DMS 273 treated with DMSO at 0.1 percent for 48 hours (cell line): ENCODE measurements around the gene IGF2BP1.
"Not testable (repeated sequence)": the region's sequence is repeated elsewhere in the genome, so short reads cannot be mapped to it uniquely, and the experiment has no call there.

Experiments
- DNase-seq: peaks from one replicate; lab custom pipeline; 2025; lab: John Stamatoyannopoulos, UW

IGF2BP1 gene

DNA sequence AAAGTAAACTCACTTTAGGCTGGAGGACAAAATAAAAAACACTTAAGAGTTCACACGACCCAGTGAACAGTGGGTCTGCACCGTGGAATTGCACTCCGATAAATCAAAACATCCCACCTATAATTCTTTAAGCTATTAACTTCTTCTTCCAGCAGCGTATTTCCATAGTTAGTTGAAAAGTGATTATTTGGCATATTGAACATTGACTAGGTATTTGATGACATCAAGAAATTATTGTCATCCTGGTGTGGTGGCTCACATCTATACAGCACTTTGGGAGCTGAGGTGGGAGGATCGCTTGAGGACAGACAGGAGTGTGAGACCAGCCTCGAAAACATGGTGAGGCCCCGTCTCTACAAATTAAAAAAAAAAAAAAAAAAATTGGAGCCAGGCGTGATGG, 23.4 kb downstream of the IGF2BP1 start:
- DNase-seq: no peak

DNA sequence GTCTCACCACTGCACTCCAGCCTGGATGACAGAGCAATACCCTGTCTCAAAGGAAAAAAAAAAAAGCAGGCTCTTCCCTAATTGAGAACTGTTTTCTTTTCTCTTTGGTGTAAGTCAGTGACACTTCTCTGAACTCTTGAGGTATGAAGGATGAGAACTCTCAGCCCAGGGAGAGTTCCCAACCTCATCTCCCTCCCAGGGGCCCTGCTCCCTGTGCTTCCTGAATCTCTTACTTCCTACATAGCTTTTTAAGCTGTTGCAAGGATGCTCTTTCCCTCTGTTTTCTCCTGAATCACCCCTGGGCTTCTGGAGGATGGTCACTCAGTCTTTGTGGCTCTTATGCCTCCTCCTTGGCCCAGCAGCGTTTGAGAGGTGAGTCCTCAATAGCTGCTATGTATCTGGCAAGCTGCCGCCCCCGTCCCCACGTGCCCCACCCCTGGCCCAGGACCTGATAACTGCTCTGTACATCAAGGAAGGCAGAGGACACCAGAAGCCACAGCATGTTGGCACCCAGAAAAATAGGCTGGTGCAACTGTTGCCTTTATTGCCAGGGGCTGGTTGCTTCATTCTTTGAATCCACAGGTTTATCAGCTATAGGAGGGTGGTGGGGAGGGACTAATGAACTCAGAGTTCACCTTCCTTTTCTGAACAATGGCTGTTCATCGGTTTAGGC, 24.0 kb downstream of the IGF2BP1 start:
- DNase-seq: no peak

DNA sequence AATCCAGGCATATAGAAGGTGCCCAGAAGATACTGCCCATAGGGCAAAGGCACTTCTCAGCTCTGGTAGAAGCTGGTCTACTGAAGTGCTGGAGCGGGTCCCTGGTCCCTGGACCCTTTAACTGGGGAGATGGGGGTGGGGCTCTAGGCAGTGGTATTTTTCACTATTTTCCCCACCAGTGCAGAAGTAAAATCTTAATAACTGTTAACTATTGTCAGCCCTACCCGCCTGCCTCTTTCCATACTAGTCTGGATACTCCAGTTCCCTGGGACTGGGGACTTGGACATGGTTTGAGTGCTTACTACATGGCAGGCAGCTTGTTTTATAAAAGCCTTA, 24.6 kb downstream of the IGF2BP1 start:
- DNase-seq: no peak

DNA sequence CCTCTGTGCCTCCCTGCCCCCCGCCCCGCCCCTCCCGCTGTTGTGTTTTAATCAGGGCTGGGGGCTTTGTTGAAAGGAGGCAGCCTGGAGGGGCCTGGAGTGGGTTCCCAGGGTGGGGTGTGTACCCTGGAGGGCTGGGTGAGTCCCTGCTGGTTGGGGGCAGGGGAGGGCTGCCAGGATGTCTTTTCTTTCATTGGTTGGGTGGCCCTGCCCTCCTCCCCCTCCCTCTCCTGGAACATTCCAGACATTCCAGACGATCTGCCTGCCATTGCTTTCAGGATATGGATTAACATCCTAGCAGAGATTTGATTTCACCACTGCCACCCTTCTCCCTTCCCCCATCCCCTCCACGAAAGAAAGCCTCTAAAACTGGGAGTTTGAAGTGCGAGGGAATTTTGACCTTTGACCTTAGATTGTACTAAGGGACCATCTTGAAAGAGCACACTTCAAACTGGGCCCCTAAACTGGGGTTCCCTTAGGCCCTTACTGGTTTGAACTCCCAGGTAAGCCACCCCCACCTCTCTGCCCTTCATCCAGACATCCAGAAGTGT, 25.3 kb downstream of the IGF2BP1 start:
- no peak for DNase-seq

DNA sequence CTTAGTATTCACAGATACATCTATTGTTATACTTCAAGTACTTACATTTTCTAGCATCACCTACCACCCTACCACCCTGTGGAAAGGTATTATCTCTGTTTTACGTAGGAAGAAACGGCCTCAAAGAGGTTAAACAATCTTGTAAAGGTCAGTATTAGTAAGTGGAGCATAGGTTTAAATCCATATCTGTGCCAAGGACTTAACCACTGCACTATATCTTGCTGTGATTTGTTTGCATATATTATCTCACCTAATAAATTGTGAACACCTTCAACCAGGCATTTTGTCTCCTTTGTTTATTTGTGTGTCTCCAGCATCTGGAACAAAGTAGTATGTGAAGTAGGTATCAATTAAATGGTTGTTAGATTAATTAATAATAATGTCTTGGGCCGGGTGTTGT, 27.3 kb downstream of the IGF2BP1 start:
- DNase-seq: no peak

DNA sequence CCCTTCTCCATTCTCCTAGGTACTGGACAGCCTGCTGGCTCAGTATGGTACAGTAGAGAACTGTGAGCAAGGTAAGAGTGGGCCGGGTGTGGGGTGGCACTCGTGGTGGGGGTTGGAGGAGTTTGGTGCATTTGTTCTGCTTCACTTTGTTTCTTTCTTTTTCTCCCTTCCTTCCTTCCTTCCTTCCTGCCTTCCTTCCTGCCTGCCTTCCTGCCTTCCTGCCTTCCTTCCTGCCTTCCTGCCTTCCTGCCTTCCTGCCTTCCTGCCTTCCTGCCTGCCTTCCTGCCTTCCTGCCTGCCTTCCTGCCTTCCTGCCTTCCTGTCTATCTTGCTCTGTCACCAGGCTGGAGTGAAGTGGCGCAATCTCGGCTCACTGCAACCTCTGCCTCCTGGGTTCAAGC, 29.3 kb downstream of the IGF2BP1 start:
- not testable (repeated sequence) for DNase-seq

DNA sequence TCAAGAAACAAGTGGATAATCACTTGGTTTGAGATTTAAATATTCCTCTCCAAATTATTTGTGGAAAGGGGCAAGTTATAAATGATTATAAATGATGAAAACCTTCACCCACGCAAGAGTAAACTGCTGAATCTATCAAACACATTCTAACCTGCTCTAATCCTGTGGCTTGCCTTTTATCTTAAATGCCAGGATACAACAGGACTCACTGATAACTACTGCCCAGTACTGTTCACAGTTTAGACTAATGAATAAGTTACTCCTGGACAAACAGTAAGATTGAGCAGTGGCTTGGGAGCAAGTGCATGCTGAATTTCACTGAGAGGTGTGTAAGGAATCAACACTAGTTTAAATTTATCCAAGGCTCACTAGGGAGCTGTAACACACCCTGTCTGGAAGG, 31.1 kb downstream of the IGF2BP1 start:
- no peak for DNase-seq

DNA sequence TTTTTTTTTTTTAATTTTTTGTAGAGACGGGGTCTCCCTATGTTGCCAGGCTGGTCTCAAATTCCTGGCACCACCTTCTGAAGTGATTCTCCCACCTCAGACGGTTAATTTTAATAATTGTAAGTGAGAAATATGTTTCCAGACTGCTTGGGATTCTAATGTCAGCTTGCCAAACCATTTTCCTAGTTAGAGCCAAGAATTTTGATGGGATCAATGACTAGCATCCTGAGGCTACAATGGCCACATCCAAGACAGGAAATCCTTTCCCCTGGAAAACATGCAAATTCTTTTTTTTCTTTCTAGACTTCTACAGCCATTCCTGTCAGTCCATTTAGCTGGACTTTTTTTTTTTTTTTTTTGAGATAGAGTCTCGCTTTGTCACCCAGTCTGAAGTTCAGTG, 32.6 kb downstream of the IGF2BP1 start:
- DNase-seq: no peak

DNA sequence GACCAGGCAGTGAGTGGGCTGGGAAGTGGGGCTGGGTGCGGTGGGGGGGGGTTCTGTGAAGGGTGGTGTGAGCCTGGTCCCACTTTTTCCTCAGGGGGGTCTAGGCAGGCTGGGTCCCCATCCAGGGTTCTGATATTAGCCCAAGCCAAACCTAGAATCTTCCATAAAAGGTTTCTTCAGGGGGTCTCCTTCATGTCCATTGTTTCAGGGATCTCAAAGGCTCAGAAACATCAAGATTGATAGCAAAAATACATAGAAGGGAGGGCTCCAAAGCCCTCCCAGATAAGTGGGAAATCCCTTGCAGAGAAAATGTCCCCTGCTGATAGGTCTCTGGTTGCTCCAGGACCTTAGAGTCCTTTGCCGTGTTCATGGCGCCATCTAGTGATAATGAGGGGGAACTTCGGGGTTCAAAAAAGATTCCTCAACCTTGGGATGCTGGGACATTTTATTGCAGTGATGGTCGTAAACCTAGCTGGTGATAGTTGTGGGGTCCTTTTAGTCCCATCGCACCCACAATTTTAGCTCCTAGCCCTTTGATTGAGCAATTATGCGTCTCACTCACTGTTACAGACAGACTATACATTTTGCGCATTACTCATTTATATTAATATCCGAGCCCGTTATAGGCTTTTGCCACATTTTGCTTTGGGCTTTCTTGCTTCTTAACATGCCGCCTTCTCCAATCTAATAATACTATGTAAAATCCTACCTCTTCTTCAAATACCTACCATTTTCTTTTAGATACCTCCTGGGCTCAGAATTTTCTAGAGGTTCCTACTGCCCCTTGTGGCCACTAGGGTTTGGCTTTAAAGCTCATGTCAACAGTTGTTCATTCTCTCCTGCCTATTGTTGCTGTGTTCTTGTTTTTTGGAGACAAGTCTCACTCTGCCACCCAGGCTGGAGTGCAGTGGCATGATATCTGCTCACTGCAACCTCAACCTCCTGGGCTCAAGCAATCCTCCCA, 35.1 kb downstream of the IGF2BP1 start:
- DNase-seq: peak; percentile 49

DNA sequence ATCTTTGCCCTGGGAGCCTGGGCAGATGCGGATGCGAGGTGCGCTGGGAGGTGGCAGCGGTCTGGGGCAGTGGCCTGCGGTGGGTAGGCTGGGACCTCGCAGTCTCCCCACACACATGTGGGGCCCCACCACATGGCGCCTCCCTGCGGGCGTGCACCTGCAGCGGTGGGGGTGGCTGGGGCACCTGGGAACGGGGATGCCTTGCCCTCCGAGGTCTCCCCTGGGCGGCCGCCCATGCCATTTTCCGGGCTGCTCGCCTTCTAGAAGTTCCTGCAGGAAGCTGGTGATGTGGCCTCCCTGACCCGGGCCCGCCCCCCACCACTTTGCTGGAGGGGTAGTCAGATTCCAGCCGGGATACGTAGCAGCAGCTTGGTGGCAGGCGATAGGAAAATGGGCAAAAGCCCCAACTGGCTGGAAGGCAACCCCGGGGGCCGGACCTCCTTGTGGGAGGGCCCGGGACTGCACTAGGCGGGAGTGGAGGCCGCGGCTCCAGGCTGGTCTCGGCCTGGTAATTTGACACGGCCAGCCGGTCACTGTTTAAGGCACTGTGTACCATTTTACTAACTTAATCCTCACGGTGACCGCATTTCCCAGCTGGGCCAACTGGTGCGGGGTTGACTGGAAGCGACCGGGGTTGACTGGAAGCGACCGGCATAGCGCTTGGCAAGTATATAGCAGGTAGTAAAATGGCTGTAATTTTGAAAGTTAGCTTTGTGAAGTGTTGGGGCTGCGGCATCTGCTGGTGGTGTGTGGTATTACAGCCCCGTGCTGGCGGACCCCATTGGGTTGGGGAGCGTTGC, 38.5 kb downstream of the IGF2BP1 start:
- DNase-seq: peak; percentile 44

DNA sequence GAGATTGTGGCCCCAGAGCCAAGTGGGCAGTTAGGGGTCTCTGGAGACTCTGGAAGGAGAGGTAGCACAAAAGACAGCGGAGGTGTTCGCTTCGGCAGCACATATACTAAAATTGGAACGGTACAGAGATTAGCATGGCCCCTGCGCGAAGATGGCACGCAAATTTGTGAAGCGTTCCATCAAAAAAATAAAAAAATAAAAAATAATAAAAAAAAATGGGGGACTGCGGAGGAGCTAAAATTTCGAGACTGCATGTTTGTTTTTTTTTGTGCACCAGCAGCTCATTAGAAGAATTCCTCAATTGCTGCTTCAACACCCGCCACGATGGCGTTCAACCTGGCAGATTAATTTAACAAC, 39.1 kb downstream of the IGF2BP1 start:
- no peak for DNase-seq

DNA sequence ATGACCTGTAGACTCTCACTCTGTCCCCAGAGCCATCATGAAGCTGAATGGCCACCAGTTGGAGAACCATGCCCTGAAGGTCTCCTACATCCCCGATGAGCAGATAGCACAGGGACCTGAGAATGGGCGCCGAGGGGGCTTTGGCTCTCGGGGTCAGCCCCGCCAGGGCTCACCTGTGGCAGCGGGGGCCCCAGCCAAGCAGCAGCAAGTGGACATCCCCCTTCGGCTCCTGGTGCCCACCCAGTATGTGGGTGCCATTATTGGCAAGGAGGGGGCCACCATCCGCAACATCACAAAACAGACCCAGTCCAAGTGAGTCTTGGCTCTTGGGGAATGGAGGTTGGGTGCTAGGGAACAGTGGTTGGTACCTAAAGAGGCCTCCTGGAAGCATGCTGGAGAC, 41.0 kb downstream of the IGF2BP1 start:
- DNase-seq: no peak

DNA sequence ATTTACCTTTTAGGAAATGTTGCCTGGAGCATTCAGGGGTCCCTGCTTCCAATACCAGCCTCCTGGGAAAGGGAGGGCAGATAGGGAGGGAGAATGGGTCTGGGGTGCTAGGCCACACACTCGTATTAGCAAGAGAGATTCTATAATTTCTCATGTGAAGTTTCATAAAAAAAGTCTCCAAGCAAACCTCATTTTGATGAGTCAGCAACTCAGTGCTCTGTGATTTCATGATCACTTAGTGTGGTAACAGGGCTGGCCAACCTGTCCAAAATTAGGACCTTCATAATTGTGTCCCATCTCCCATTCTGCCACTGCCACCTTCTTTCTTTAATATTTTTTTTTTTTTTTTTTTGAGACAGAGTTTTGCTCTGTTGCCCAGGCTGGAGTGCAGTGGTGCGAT, 41.4 kb downstream of the IGF2BP1 start:
- DNase-seq: no peak

DNA sequence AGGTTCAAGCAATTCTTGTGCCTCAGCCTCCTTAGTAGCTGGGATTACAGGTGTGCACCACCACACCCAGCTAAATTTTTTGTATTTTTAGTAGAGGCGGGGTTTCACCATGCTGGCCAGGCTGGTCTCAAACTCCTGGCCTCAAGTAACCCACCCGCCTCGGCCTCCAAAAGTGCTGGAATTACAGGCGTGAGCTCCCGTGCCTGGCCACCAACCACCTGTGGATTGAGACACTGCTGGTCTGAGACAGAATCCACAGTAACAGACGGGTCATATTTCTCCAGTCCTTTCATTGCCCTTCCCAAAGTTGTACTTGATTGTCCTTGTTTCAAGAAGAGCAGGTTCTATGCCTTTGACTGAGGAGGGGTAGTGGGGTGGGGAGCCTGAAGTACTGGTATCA, 42.3 kb downstream of the IGF2BP1 start:
- DNase-seq: not testable (repeated sequence)

DNA sequence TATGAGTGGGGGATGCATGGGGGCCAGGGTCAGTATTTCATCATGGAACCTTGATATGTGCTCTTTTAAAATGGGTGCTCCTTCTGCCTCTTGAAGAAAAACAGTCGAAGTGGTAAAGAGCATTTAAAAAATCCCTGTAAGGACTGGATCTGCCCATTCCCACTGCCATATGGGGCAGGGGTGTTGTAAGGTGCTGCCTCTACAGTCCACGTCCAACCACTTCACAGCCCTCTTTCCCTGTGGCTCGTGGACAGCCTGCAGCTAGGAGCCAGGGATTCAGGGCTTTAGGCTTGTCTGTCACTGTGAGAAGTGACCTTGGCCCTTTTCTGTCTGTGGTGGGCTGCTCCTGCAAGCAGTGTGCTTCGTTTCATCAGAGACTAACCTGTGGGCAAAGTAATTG, 44.3 kb downstream of the IGF2BP1 start:
- no peak for DNase-seq

DNA sequence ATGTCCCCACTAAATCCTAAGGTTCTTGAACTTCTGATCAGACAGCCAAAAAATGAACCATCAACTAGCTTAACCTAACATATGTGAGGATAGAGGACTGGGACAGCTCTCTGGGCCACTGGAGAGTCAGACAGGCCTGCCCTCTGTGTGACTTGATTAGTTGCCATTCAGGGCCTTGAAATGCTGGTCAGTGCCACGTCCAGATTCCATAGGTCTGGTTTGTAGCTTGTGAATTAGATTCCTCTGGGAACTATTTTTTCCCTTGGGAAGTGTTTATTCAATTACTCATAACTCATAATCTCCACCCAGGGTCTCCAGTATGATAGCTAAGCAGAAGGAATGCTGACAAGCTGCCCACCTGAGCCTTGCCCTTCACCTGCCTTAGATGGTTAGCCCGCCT, 48.2 kb downstream of the IGF2BP1 start:
- DNase-seq: no peak

DNA sequence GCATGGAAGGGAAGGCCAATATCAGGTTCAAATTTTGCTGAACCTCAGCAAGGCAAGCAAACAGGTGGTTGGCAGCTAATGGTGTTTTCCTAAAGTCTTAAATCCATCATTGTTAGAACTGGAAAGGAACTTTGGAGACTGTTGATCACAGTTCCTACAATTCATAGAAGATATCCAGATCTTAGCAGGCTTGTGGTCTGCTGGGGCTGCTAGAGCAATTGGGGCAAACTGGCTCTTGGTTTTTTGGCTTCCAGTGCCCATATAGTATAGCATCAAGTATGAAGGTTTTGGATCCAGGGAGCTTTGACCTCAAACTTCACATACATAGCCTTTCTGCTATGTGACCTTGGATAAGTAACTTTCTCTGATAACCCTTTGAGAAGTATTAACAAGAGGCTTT, 49.7 kb downstream of the IGF2BP1 start:
- no peak for DNase-seq

DNA sequence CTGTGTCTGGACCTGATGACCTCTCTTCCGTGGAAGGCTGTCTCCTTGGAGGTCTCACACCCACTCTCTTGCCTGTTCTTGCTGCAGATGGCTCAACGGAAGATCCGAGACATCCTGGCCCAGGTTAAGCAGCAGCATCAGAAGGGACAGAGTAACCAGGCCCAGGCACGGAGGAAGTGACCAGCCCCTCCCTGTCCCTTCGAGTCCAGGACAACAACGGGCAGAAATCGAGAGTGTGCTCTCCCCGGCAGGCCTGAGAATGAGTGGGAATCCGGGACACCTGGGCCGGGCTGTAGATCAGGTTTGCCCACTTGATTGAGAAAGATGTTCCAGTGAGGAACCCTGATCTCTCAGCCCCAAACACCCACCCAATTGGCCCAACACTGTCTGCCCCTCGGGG, 52.1 kb downstream of the IGF2BP1 start:
- DNase-seq: no peak

DNA sequence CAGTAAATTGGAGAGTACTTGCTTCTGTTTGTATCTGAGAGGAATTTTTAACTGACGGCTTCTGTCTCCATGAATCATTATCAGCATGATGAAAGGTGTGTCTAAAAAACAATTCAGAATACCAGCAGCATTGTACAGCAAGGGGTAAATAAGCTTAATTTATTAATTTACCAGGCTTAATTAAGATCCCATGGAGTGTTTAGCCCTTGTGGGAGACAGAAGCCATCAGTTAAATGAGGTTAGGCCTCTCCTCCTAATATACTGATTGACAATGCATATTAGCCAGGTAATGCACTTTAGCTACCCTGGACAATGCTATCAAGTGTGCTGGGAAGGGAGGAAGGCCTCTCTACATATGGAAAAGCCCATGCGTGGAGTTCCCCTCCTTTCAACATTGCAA, 53.4 kb downstream of the IGF2BP1 start:
- no peak for DNase-seq

DNA sequence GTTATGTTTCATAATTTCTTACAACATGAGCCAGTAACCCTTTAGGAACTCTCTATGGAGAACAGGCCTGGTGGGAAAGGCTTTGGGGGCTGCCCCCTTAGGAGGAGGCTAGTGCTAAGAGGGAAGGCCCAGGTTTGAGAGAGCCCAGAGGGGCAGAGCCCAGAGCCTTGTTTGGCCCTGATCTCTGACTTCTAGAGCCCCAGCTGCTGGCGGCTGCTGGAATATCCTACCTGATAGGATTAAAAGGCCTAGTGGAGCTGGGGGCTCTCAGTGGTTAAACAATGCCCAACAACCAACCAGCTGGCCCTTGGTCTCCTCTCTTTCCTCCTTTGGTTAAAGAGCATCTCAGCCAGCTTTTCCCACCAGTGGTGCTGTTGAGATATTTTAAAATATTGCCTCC, 54.1 kb downstream of the IGF2BP1 start:
- DNase-seq: no peak

DNA sequence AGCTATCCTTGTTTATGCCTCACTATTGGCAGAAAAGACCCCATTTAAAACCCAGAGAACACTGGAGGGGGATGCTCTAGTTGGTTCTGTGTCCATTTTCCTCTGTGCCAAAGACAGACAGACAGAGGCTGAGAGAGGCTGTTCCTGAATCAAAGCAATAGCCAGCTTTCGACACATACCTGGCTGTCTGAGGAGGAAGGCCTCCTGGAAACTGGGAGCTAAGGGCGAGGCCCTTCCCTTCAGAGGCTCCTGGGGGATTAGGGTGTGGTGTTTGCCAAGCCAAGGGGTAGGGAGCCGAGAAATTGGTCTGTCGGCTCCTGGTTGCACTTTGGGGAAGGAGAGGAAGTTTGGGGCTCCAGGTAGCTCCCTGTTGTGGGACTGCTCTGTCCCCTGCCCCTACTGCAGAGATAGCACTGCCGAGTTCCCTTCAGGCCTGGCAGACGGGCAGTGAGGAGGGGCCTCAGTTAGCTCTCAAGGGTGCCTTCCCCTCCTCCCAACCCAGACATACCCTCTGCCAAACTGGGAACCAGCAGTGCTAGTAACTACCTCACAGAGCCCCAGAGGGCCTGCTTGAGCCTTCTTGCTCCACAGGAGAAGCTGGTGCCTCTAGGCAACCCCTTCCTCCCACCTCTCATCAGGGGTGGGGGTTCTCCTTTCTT, 56.1 kb downstream of the IGF2BP1 start:
- no peak for DNase-seq
